ENCODE results near the gene LAMTOR5. TPM values are rescaled to one million over a fixed set of nuclear protein-coding genes. Genes with fewer than 3 reads are reported as not detected.

LAMTOR5 gene
- polyA plus RNA-seq, 3 donors: 304 to 420 (median 368) TPM

DNA sequence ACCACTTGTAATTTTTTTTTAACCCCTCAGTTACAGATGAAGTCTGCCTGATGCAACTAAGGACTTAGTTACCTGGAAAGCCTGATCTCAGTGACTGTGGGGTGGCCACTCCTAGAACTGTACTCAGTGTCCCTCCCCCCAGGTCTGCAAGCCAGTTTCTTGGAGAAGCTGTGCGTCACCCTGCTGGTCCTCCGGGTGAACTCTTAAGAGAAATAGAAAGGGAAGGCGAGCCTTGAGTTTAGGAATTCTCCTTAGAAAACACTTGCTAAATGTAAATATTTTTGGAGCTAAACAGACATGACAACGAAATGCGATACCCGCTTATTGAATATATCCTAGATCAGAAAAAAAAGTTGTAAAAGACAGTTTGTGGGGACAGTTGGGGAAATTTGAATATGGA, 17.4 kb downstream of the LAMTOR5 start:
- H3K4me2 ChIP-seq (replicated peaks; ENCODE audit: extremely low read depth, low read length, poor library complexity, severe bottlenecking): no peak overlapping the region
- H3K27ac ChIP-seq (ENCODE audit: low read depth in 1 of 2, low read length in 2 of 2): no peak overlapping the region
- H2AFZ ChIP-seq (ENCODE audit: insufficient read depth, low read depth, low read length, poor library complexity, severe bottlenecking): no peak overlapping the region
- Mint-ChIP-seq H3K9me3 (no peaks in the 10 kb centered on the region), H3K4me1 (peaks cover 3% of the 10 kb centered on the region), H3K27ac (peak overlapping the region in 1 of 7 donors; percentile 44), H3K27me3 (ENCODE audit: low read depth in 3 of 3) (no peaks in the 10 kb centered on the region), H3K4me3 (no peak overlapping the region), H3K36me3 (peaks cover 35 to 62% of the 10 kb centered on the region in 2 donors)
- H3K4me1 ChIP-seq (ENCODE audit: control insufficient read depth in 1 of 2, insufficient read depth in 2 of 2, low read length in 2 of 2): peaks cover under 1 to 2% of the 10 kb centered on the region in 2 donors
- no CpG with 5 or more reads among the region's 6 CpGs for WGBS (ENCODE audit: insufficient coverage)
- TF ChIP-seq, protein P1, sequence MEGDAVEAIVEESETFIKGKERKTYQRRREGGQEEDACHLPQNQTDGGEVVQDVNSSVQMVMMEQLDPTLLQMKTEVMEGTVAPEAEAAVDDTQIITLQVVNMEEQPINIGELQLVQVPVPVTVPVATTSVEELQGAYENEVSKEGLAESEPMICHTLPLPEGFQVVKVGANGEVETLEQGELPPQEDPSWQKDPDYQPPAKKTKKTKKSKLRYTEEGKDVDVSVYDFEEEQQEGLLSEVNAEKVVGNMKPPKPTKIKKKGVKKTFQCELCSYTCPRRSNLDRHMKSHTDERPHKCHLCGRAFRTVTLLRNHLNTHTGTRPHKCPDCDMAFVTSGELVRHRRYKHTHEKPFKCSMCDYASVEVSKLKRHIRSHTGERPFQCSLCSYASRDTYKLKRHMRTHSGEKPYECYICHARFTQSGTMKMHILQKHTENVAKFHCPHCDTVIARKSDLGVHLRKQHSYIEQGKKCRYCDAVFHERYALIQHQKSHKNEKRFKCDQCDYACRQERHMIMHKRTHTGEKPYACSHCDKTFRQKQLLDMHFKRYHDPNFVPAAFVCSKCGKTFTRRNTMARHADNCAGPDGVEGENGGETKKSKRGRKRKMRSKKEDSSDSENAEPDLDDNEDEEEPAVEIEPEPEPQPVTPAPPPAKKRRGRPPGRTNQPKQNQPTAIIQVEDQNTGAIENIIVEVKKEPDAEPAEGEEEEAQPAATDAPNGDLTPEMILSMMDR (IDR thresholded peaks at IDR 0.05): no peak
- no peaks in the 10 kb centered on the region for H3K9me3 ChIP-seq (replicated peaks in 1 of 2; ENCODE audit: control insufficient read depth in 1 of 2, insufficient read depth in 1 of 2, low read length in 2 of 2)
- no peak for DNase-seq
- no peaks in the 10 kb centered on the region for H3K27me3 ChIP-seq (ENCODE audit: control insufficient read depth in 2 of 2, insufficient read depth in 2 of 2, low read length in 2 of 2)
- intact Hi-C loops (cut with micrococcal nuclease): no loop called here
- no peaks in the 10 kb centered on the region for H4K20me1 ChIP-seq (ENCODE audit: insufficient read depth, low read length)
- H3K4me3 ChIP-seq (replicated peaks in 1 of 3; ENCODE audit: low read depth in 2 of 3, low read length in 3 of 3): no peak overlapping the region
- H3K36me3 ChIP-seq (replicated peaks in 1 of 2; ENCODE audit: control insufficient read depth in 1 of 2, insufficient read depth in 2 of 2, low read length in 2 of 2): peaks cover 3 to 37% of the 10 kb centered on the region in 2 donors
- no peaks in the 10 kb centered on the region for H3K79me2 ChIP-seq (ENCODE audit: insufficient read depth, low read length)
- H3K9ac ChIP-seq (ENCODE audit: insufficient read depth, low read length, poor library complexity, severe bottlenecking): no peak overlapping the region

DNA sequence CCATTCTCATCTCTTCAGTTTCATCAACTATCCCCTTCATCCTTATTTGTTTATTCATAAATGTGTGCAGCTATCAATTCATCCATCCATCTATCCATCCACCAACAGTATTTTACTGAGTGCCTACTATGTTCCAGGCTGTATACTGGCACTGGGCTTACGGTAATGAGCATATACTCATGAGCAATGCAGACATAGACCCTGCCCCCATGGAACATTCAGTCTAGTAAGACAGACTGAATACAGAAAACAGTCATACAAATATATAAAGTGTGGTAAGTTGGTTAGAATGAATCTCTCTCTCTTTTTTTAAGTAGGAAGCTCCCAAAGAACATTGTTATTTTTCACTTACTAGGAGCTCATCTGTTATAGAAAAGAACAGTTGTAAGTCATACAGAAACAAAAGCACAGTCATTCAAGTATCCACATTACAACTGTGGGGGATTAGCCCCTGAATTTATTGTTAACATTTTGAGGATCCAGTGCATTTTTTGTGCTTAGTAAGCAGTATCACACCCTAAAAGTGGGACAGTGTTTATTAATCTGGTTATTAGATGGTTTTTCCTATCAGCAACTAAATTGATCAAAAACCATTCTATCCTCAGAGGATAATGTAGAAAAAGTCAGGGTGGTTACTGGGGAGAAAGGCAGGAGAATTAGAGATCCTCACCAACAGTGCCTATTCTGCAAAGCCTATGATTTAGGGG, 20.3 kb downstream of the LAMTOR5 start:
- Histone ChIP-seq H3K27ac (ENCODE audit: low read depth in 1 of 2, low read length in 2 of 2) (no peak overlapping the region), H3K4me3 (replicated peaks in 1 of 3; ENCODE audit: low read depth in 2 of 3, low read length in 3 of 3) (no peak overlapping the region), H3K4me2 (replicated peaks; ENCODE audit: extremely low read depth, low read length, poor library complexity, severe bottlenecking) (no peak overlapping the region), H3K9ac (ENCODE audit: insufficient read depth, low read length, poor library complexity, severe bottlenecking) (no peak overlapping the region), H4K20me1 (ENCODE audit: insufficient read depth, low read length) (no peaks in the 10 kb centered on the region), H3K27me3 (ENCODE audit: control insufficient read depth in 2 of 2, insufficient read depth in 2 of 2, low read length in 2 of 2) (no peaks in the 10 kb centered on the region), H3K9me3 (replicated peaks in 1 of 2; ENCODE audit: control insufficient read depth in 1 of 2, insufficient read depth in 1 of 2, low read length in 2 of 2) (no peaks in the 10 kb centered on the region), H3K36me3 (replicated peaks in 1 of 2; ENCODE audit: control insufficient read depth in 1 of 2, insufficient read depth in 2 of 2, low read length in 2 of 2) (peaks cover 2 to 20% of the 10 kb centered on the region in 2 donors), H3K79me2 (ENCODE audit: insufficient read depth, low read length) (no peaks in the 10 kb centered on the region), H2AFZ (ENCODE audit: insufficient read depth, low read depth, low read length, poor library complexity, severe bottlenecking) (no peak overlapping the region), H3K4me1 (ENCODE audit: control insufficient read depth in 1 of 2, insufficient read depth in 2 of 2, low read length in 2 of 2) (peaks cover 24% of the 10 kb centered on the region in 2 donors)
- Mint-ChIP-seq H3K36me3 (peaks cover 23 to 46% of the 10 kb centered on the region in 2 donors), H3K9me3 (no peaks in the 10 kb centered on the region), H3K4me3 (no peak overlapping the region), H3K4me1 (peaks cover 25% of the 10 kb centered on the region), H3K27me3 (ENCODE audit: low read depth in 3 of 3) (no peaks in the 10 kb centered on the region), H3K27ac (no peak overlapping the region)
- DNase-seq: no peak
- WGBS (ENCODE audit: insufficient coverage): no CpG with 5 or more reads among the region's 1 CpG
- TF ChIP-seq, protein P1 (IDR thresholded peaks at IDR 0.05): no peak
- intact Hi-C loops (cut with micrococcal nuclease): no loop called here
